HG03460 (cell line): Measurements from ENCODE around the gene LSM10.
A peak's percentile ranks its signal among the peaks of the same experiment; 100 is the strongest.

Experiments used
- ATAC-seq: cut with Tn5 transposase; IDR thresholded peaks from one replicate; pipeline ENCODE4 v1.9.1; 2021; ENCODE audit not compliant: unreplicated experiment

The LSM10 gene

GRCh38 chr1:36411674-36412648, 14.3 kb upstream of the LSM10 start:
- ATAC-seq = no peak

DNA sequence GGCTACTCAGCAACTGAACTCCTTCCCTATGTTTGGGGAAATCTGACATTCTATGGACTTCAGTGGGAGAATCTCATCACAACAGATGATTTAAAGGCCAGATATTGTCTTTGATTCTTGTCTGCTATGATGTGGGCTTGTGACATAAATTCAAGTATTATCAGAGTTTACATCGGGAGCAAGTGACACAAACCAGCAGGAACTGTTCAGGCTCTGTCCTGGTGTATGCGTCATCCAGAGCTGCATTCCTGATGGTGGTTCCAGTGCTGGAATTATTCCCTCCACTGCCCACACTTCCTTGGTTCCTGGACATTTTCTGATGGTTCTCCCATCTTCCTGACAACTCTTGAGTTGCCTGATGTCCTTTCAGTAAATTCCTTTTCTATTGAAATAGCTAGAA, 10.8 kb upstream of the LSM10 start:
- no peak for ATAC-seq

- no peak for ATAC-seq
Measured at GRCh38 chr1:36406440-36406839, 8.7 kb upstream of the LSM10 start.

- no peak for ATAC-seq
Measured at GRCh38 chr1:36402504-36402890, 4.8 kb upstream of the LSM10 start.

DNA sequence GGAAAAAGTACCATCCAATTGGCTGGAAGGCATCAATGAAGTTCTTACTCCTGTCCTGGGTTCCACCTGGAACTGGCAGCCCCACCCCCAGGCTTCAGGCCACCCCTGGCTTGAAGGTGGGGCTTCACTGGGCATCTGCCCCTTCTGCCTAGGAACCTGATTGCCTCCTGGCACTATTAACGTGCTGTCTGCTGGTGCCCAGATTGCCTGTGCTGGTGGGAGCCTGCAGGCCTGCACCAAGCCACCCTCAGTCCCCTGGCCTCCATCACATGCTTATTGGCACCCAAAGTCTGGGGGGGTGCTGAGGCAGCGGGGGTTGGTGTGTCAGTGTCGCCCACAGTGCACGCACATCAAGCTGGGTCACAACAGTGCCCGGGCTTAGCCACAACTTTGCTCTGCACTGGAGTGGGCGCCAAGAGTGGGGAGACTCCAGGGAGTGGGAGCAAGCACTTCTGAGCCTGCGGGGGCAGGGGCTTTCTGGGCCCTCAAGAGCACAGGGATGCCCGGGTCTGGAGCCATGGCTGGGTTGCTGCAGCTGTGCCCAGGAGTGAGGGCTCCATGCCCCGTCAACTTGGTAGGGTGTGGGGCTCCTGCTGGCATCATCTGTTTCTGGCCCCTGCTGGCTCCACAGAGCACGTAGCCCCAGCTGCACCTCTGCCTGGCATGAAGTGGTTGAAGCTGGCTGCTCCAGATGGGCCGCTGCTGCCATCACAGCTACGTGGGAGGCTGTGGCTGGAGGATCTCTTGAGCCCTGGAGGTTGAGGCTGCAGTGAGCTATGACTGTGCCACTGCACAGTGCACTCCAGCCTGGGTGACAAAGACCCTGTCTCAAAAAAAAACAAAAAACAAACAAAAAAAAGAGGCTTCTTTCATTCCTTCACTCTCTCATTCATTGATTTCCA, 4.1 kb upstream of the LSM10 start:
- no peak for ATAC-seq

DNA sequence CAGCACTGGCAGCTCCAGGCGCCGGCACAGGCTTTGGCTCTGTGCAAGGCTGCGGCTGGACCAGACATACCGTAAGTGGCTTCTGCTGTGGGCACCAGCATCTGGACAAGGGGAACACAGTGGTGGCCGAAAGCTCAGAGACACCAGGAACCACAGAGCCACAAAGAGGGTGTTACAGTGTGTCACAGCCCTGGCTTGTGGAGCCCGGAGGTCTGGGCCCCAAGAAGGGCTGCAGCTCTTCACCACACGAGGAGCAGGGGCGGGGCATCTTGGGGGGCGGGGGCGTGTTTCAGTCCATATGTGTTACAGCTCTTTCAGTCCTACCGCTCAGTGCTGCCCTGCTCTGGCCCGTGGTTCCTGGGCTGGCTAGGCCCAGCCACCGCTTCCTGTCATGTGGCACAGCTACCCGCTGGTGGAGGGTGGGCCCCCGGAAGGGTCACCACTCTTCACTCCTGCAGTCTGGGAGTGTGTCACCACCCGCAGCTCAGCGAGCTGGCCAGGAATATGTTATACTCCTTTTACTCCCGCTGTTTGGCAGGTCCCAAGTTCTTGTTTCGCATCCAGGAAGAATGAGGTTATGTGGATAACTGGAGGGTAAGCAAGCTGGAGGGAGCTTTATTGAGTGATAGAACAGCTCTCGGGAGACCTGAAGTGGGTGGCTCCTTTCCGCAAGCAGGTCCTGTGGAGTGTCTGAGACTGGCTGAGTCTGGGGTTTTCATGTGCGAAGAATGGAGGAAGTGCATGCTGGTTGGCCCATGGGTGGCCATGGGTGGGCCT, 3.3 kb upstream of the LSM10 start:
- no peak for ATAC-seq

DNA sequence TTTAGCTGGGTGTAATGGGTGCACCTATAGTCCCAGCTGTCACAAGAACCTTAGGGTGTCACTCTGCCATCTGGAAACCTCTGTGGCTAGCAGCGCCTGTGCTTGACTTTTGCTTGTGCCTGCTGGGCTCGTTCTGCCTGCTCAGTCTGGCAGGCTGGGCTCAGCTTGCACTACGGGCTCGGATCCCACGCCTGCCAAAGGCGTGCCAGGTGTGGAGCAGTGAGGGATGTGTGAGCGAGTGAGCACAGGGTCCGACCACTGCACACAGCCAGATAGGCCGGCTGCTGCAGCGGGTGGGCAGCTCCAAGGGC, 2.8 kb upstream of the LSM10 start:
- no peak for ATAC-seq

DNA sequence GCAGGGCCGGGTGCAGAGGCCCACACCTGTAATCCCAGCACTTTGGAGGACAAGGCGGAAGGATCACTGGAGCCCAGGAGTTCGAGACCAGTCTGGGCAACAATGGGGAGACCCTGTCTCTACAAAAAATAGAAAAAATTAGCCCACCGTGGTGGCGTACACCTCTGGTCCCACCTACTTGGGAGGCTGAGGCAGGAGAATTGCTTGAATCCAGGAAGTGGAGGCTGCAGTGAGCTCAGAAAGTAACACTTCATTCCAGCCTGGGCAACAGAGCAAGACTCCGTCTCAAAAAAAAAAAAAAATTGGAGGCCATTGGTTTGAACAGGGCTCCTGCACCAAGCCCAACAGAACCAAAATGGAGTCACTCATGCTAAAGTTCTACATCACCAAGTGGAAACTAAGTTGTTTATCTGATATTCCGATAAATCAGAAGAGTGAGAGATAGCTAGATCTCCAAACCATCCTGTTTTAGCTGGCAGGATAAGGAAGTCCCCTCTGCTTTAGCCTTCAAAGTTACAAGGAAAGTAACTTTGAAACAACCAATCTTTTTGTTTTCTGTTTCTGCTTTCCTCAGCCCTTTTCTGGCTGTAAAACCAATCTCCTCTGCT, 766 bp upstream of the LSM10 start:
- ATAC-seq = no peak

- peak; percentile 34 for ATAC-seq
Measured at GRCh38 chr1:36397083-36397377, 678 bp downstream of the LSM10 start.

DNA sequence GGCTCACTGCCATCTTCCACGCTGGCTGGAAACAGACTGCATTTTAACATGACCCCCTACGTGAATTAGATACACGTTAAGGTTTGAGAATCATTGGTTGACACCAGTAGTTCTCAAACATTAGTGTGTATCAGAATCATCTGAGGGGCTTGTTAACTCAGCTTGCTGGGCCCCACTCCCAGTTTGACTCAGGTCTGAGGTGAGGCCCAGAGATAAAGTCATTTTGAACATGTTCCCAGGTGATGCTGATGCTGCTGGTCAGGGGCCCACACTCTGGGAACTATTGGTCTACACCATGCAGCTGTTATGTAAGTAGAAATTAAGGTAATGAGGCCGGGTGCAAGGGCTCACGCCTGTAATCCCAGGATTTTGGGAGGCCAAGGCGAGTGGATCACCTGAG, 1.3 kb downstream of the LSM10 start:
- ATAC-seq = no peak

- no peak for ATAC-seq
Measured at GRCh38 chr1:36393686-36394085, 4.0 kb downstream of the LSM10 start.

GRCh38 chr1:36392836-36393235, 4.9 kb downstream of the LSM10 start:
- no peak for ATAC-seq

DNA sequence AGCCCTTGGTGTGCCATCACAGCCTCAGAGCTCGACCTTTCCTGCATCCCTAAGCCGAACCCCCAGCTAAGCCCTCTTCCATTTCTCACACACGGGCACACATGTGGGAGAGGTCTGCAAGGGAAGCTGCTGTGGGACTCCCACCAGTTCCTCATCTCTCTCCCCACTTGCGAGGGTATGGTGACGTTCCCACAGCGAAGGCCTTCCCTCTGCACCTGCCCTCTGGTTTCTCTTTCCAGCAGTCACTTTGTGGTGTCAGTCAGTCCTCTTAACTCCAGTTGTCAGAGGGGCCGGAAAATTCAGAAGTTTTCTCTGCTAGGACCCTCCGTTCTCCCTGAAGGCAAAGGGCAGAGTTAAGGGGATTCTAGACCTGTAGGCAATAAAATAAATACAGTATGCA, 6.4 kb downstream of the LSM10 start:
- no peak for ATAC-seq

- no peak for ATAC-seq
Measured at GRCh38 chr1:36390411-36390810, 7.3 kb downstream of the LSM10 start.

GRCh38 chr1:36389999-36390398, 7.7 kb downstream of the LSM10 start:
- no peak for ATAC-seq

GRCh38 chr1:36389261-36389660, 8.4 kb downstream of the LSM10 start:
- no peak for ATAC-seq

DNA sequence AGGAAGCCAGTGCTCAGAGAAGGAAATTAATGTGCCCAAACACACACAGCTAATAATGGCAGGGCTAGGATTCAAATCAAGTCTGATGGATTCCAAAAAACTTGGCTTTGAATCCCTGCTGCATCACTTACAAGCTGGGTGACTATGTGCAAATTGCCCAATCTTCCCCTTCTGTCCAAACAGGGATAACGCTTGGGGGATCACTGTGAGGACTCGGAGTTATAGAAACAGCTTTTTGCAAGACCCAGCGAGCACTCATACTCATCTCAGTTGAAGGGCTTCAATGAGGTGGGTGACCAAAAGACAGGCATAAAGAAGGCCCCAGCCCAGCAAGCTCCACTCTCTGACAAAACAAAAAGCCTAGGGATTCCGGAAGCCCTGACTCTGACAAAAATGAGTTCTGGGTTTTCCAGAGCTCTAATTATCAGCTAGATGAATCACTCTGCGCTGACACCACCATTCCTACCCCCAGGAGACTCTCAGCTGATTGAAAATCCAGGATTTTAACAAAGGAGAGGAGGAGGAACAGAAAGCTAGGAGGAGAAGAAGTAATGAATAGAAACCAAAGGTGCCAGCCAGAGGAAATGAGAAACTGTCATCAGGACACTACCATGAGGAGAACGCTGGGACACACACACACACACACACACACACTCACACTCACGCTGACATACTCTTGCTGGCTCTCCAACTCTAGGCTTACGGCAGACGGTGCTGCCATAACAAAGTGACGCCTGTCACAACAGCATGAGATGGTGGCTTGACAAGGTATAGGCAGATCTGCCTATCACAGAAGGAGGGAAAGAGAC, 10.4 kb downstream of the LSM10 start:
- no peak for ATAC-seq

DNA sequence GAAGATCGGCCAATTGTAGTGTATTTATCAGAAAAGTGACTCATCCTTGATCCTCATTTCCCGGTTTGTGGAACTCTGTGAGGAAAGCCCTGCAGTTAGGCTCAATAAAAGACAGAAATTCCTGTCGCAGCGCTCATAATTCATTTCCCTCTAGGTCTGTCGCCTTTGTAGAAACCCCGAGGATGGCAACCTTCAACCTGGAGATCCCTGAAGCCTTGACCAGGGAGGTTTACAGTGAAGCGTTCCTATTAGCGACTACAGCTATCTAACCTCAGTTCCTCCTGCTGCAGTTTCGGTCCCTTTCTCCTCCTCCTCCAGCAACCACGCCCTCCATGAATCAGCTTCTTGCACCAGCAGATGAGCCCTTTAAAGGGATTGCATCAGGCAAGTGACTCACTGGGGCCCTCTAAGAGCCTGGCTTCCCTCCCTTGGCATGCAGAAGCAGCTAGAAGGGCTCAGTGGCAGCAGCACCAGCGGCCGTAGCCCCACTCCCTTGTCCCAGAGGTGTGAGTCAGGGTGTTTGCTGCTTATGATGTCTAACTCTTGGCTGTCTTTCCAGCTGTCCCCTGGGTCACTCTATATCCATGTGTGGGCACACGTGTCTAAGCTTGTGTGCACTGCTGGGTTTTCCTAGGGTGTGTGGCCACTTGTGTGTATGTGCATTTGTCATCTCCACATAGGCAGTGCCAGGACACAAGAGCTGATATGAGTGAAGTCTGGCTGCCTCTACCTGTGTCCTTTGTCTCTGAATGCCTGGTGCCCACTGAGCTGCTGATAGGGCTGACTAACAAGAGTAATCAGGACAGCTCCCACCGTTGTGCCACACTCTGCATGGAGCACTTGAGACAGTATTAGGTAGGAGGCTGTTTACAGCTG, 11.2 kb downstream of the LSM10 start:
- peak; percentile 53 for ATAC-seq
